K562 (cell line): ENCODE data around the gene PRRT1. TPM values are rescaled to one million over a fixed set of nuclear protein-coding genes. Genes with fewer than 3 reads are reported as not detected.

Experiments
- ATAC-seq: fragments of 200-7000 bp; cut with Tn5 transposase; 3 replicates; pipeline ENCODE4 v1.9.1; 2020; ENCODE audit warnings: moderate library complexity
- BruUV-seq: library from RNA; stranded (reverse); fragments of 400-500 nt; replicated peaks from 2 replicates; lab custom pipeline; 2021; lab: Mats Ljungman, UMichigan
- CTCF ChIA-PET: fragments of 300-600 bp; formaldehyde crosslinking; extraction: SDS; loops from one replicate; lab custom pipeline; 2021; ENCODE audit warnings: low intra/inter-chr PET ratio; lab: Yijun Ruan, JAX
- POLR2A ChIA-PET: fragments of 300-600, 350-650 bp; sonication (Branson Sonifier 250); formaldehyde crosslinking; extraction: SDS; loops from one replicate; lab custom pipeline; 2021; ENCODE audit warnings: antibody characterized with exemption, inconsistent platforms; lab: Yijun Ruan, JAX
- DNase-seq, 4 experiments: peaks; one replicate each; pipeline versions ENCODE4 v3.0.0 to v3.0.0-alpha.2; 2011 to 2018; ENCODE audit warnings: low spot score in 3 of 4, mixed read lengths in 3 of 4; ENCODE audit errors: extremely low read depth in 1 of 4
- FAIRE-seq: peaks from 2 replicates; lab custom pipeline; 2011; peaks lifted over from hg19 to GRCh38; lab: Jason Lieb, UNC
- H2AFZ ChIP-seq: 2 replicates; pipeline ENCODE4 v1.6.0; 2011; ENCODE audit warnings: low read depth, low read length, control low read depth, inconsistent platforms
- H3K27ac ChIP-seq: fragments of 200-600 bp; 3 replicates; pipeline ENCODE4 v1.8.0; 2011; ENCODE audit warnings: low read depth, mild to moderate bottlenecking, control low read depth, inconsistent platforms, low read length, moderate library complexity, mixed read lengths; ENCODE audit errors: extremely low read depth
- H3K27me3 ChIP-seq, 2 experiments: fragments of 300-600 bp in 1 of 2; 2 replicates in 1 of 2; 3 replicates in 1 of 2; pipeline versions ENCODE4 v1.6.0 to v1.8.0; 2011; ENCODE audit warnings: inconsistent platforms in 2 of 2, low read length in 2 of 2, mild to moderate bottlenecking in 1 of 2, mixed read lengths in 1 of 2, moderate library complexity in 1 of 2; ENCODE audit not compliant: control insufficient read depth in 2 of 2, insufficient read depth in 2 of 2
- H3K36me3 ChIP-seq: fragments of 300-600 bp; 3 replicates; pipeline ENCODE4 v1.8.0; 2011; ENCODE audit warnings: mild to moderate bottlenecking, low read length, inconsistent platforms; ENCODE audit not compliant: control insufficient read depth, insufficient read depth
- H3K4me1 ChIP-seq, 2 experiments: fragments of 200-600 bp in 1 of 2; replicated peaks in 1 of 2; 2 replicates in 1 of 2; 3 replicates in 1 of 2; pipeline versions ENCODE4 v1.5.1 to v1.8.0; 2011; ENCODE audit warnings: inconsistent platforms in 2 of 2, low read length in 2 of 2, mild to moderate bottlenecking in 1 of 2, mixed read lengths in 1 of 2, moderate library complexity in 1 of 2; ENCODE audit not compliant: control insufficient read depth in 2 of 2, insufficient read depth in 2 of 2
- H3K4me2 ChIP-seq: 2 replicates; pipeline ENCODE4 v1.6.1; 2011; ENCODE audit warnings: low read length, control low read depth, inconsistent platforms, mixed read lengths; ENCODE audit not compliant: insufficient read depth
- H3K4me3 ChIP-seq: fragments of 200-600 bp; sonication (generic), shearing (Covaris generic); 2 replicates; pipeline ENCODE4 v1.5.1; 2016; ENCODE audit warnings: control low read depth, inconsistent platforms
- H3K79me2 ChIP-seq: fragments of 200-600 bp; 3 replicates; pipeline ENCODE4 v1.8.0; 2011; ENCODE audit warnings: low read length, inconsistent platforms; ENCODE audit not compliant: control insufficient read depth, insufficient read depth
- H3K9ac ChIP-seq, 2 experiments: 2 replicates each; pipeline versions ENCODE4 v1.6.0 to v1.6.1; 2011; ENCODE audit warnings: low read depth in 2 of 2, low read length in 2 of 2, control low read depth in 1 of 2, inconsistent platforms in 1 of 2, mild to moderate bottlenecking in 1 of 2, mixed read lengths in 1 of 2; ENCODE audit not compliant: insufficient read depth in 1 of 2
- H3K9me1 ChIP-seq: one replicate; pipeline ENCODE4 v1.6.0; 2011; ENCODE audit warnings: inconsistent platforms, mild to moderate bottlenecking, low read length, moderate library complexity; ENCODE audit not compliant: control insufficient read depth, insufficient read depth
- H3K9me3 ChIP-seq: replicated peaks from 2 replicates; pipeline ENCODE4 v1.5.1; 2011; ENCODE audit warnings: low read depth, low read length, inconsistent platforms; ENCODE audit not compliant: control insufficient read depth, insufficient read depth
- H4K20me1 ChIP-seq: replicated peaks from 2 replicates; pipeline ENCODE4 v1.6.1; 2011; ENCODE audit warnings: low read length, inconsistent platforms, mixed read lengths; ENCODE audit not compliant: control insufficient read depth, insufficient read depth
- CBX1 ChIP-seq: sonication (generic); IDR thresholded peaks from 2 replicates; pipeline ENCODE4 v1.6.1; 2016; ENCODE audit warnings: antibody characterized with exemption, low read depth, mild to moderate bottlenecking
- CBX2 ChIP-seq: fragments of 200-600 bp; sonication (generic); IDR thresholded peaks from one replicate; pipeline ENCODE4 v1.6.1; 2012; ENCODE audit warnings: mild to moderate bottlenecking, low read length, inconsistent platforms; ENCODE audit not compliant: insufficient read depth, poor library complexity, severe bottlenecking
- CREB3L1 ChIP-seq: fragments of 450-650 bp; IDR thresholded peaks from 2 replicates; pipeline ENCODE4 v1.6.1; 2014; ENCODE audit warnings: low read depth, mild to moderate bottlenecking, moderate library complexity, borderline replicate concordance
- FOS ChIP-seq: IDR thresholded peaks from 3 replicates; pipeline ENCODE4 v1.6.1; 2011; ENCODE audit not compliant: insufficient read length; ENCODE audit errors: extremely low read depth
- KLF1 ChIP-seq: fragments of 450-650 bp; IDR thresholded peaks from 2 replicates; pipeline ENCODE4 v1.6.1; 2016; ENCODE audit warnings: missing genetic modification characterization, missing compliant biosample characterization
- KLF10 ChIP-seq: fragments of 250-450 bp; sonication (Bioruptor Pico); IDR thresholded peaks from 2 replicates; pipeline ENCODE4 v1.6.1; 2021; ENCODE audit warnings: matching md5 sums
- MED1 ChIP-seq: sonication (generic); formaldehyde crosslinking; IDR thresholded peaks from 2 replicates; pipeline ENCODE4 v1.8.1; 2023; ENCODE audit warnings: missing genetic modification reagents, borderline replicate concordance
- NFRKB ChIP-seq: fragments of 450-650 bp; IDR thresholded peaks from 2 replicates; pipeline ENCODE4 v1.6.1; 2016; ENCODE audit warnings: low read depth
- RBBP5 ChIP-seq: fragments of 200-600 bp; sonication (generic); IDR thresholded peaks from 2 replicates; pipeline ENCODE4 v1.6.1; 2012; ENCODE audit warnings: borderline replicate concordance, mild to moderate bottlenecking, low read length, control low read depth, inconsistent platforms; ENCODE audit not compliant: insufficient read depth, poor library complexity, severe bottlenecking
- RBM17 ChIP-seq: fragments of 200-400 bp; formaldehyde crosslinking; IDR thresholded peaks from 2 replicates; pipeline ENCODE4 v1.6.1; 2017; ENCODE audit warnings: low read depth, mild to moderate bottlenecking, low read length, borderline replicate concordance
- SETDB1 ChIP-seq: IDR thresholded peaks from one replicate; pipeline ENCODE4 v1.6.1; 2012; ENCODE audit warnings: low read length, control low read depth, inconsistent platforms
- SRF ChIP-seq, 2 experiments: fragments of 250-450, 450-650 bp in 1 of 2; sonication (Bioruptor Pico) in 1 of 2; sonication (generic) in 1 of 2; formaldehyde crosslinking; IDR thresholded peaks; 2 replicates each; pipeline versions ENCODE4 v1.5.0 to v1.5.1; 2020 to 2022; ENCODE audit warnings: mild to moderate bottlenecking in 1 of 2, missing genetic modification reagents in 1 of 2
- SRSF9 ChIP-seq: fragments of 200-400 bp; formaldehyde crosslinking; IDR thresholded peaks from 2 replicates; pipeline ENCODE4 v1.6.1; 2017; ENCODE audit warnings: low read depth, low read length, borderline replicate concordance
- TAF7 ChIP-seq: fragments of 450-650 bp; IDR thresholded peaks from 2 replicates; pipeline ENCODE4 v1.6.1; 2016; ENCODE audit warnings: missing genetic modification characterization, missing compliant biosample characterization
- TCF3 ChIP-seq: sonication (generic); formaldehyde crosslinking; IDR thresholded peaks from 2 replicates; pipeline ENCODE4 v1.4.0; 2020; ENCODE audit warnings: mild to moderate bottlenecking, missing genetic modification reagents
- ZNF140 ChIP-seq: fragments of 250-450 bp; sonication (Bioruptor Pico); IDR thresholded peaks from 2 replicates; pipeline ENCODE4 v1.8.0; 2021; ENCODE audit warnings: moderate library complexity, mild to moderate bottlenecking, inconsistent platforms
- ZNF23 ChIP-seq: fragments of 250-450 bp; sonication (Bioruptor Pico); IDR thresholded peaks from 2 replicates; pipeline ENCODE4 v1.4.0; 2020; ENCODE audit warnings: mild to moderate bottlenecking
- ZNF586 ChIP-seq: fragments of 450-650 bp; formaldehyde crosslinking; conservative IDR thresholded peaks from 2 replicates; pipeline ENCODE4 v1.4.0; 2020; ENCODE audit warnings: mild to moderate bottlenecking, moderate library complexity
- WGBS: fragments of 100-300 bp; shearing (Covaris generic); methylation state at CpG from one replicate; pipeline ENCODE4 v1.1.6; 2016; ENCODE audit warnings: low coverage, mixed read lengths; ENCODE audit not compliant: insufficient coverage; ENCODE audit errors: missing lambda C conversion rate; 5-methylcytosine and 5-hydroxymethylcytosine counted together
- in situ Hi-C: fragments of 300-500 bp; cut with MboI; formaldehyde crosslinking; loops from 4 replicates; pipeline ENCODE4 v1.15.0; 2018; ENCODE audit warnings: inconsistent platforms, mixed read lengths
- intact Hi-C: fragments of 100-400 bp; cut with micrococcal nuclease; formaldehyde crosslinking; loops from 2 replicates; pipeline ENCODE4 v1.14.2; 2022
- polyA plus RNA-seq, 8 experiments: library from polyadenylated mRNA; depleted of rRNA in 4 of 8; stranded (reverse) in 5 of 8; unstranded in 3 of 8; fragments of >200 nt; fragmentation: Nextera tagmentation in 2 of 8; fragmentation: Illumina TruSeq in 1 of 8; extraction: Ambion mirVana in 2 of 8; extraction: Trizol in 1 of 8; gene quantifications; 2 replicates each; pipeline versions ENCODE4 v1.2.1 to v1.2.3, GENCODE V29; 2011 to 2014; ENCODE audit warnings: inconsistent platforms in 1 of 8, missing spikeins in 1 of 8
- total RNA-seq, 7 experiments: library from RNA; depleted of rRNA in 6 of 7; stranded (reverse); fragments of >200 nt in 6 of 7; fragmentation: Illumina TruSeq in 2 of 7; extraction: Trizol in 2 of 7; gene quantifications; 2 replicates each; pipeline versions ENCODE4 v1.2.1 to v1.2.3, GENCODE V29; 2011 to 2021; ENCODE audit warnings: low replicate concordance in 1 of 7

The PRRT1 gene
- total and polyA plus RNA-seq, 9 of the 15 experiments (the other 6 are each of a cell fraction or from before 2014, with no cell fraction given): 0.14 to 3.5 (median 0.41) TPM

- no peak for TF ChIP-seq CREB3L1
- no peak for TF ChIP-seq ZNF23
- TF ChIP-seq KLF10 (CRISPR knock-in tag): no peak
- TF ChIP-seq, all 486 proteins: peak for 91
Measured at GRCh38 chr6:32178547-32179440, 27.1 kb upstream of the PRRT1 start (continued).

- FAIRE-seq (peak; percentile 100), ATAC-seq (peak; percentile 85), DNase-seq (peak; percentile 95 to 100 (median 97))
- Histone ChIP-seq H3K27ac (peak within 1 kb of the TSS; percentile 94), H4K20me1 (no peaks in the 10 kb centered on the region), H3K4me2 (peak within 1 kb of the TSS; percentile 100), H3K4me1 (peaks cover 40 to 65% of the 10 kb centered on the region in 2 experiments), H3K36me3 (peaks cover 48% of the 10 kb centered on the region; the same call in 2 of the 3 replicates), H3K27me3 (no peaks in the 10 kb centered on the region), H3K9me3 (no peaks in the 10 kb centered on the region), H3K9me1 (peaks cover 7% of the 10 kb centered on the region), H3K4me3 (peak within 1 kb of the TSS; percentile 88), H3K79me2 (peaks cover 76% of the 10 kb centered on the region), H3K9ac (peak within 1 kb of the TSS; percentile 86 to 91), H2AFZ (peak within 1 kb of the TSS; percentile 92)
- ChIA-PET POLR2A (interaction anchor here (0.5 to 4.5 kb wide), 20 partner anchors 9 to 371 kb away, joined by 3 to 30 read pairs (median 4); partner anchors contain the start of genes ATF6B, EGFL8, LSM2 and PBX2), CTCF (no interaction called here)
- intact Hi-C loops (loop anchor here (2.0 to 10.0 kb wide), 4 partner anchors 47 to 513 kb away; partner anchors contain the start of genes C6orf47, CSNK2B, FKBPL and GPANK1), in situ Hi-C loops (no loop called here)
- WGBS: under 1% methylated on average over 33 of the region's 33 CpGs
- BruUV-seq: no TSS peak
- TF ChIP-seq ZNF586: no peak
- TF ChIP-seq TAF7 (tag): no peak
- no peak for TF ChIP-seq ZNF140 (CRISPR knock-in tag)
- TF ChIP-seq SETDB1: no peak
- TF ChIP-seq FOS: peak; percentile 98
- no peak for TF ChIP-seq TCF3 (CRISPR knock-in tag)
- no peak for TF ChIP-seq RBBP5
- no peak for TF ChIP-seq CBX1
- no peak for TF ChIP-seq NFRKB
- TF ChIP-seq KLF1 (tag): no peak
- TF ChIP-seq SRSF9: no peak
- TF ChIP-seq RBM17: no peak
- TF ChIP-seq SRF (CRISPR knock-in tag; IDR thresholded peaks at IDR 0.05): no peak
- TF ChIP-seq CBX2: no peak
- TF ChIP-seq MED1 (CRISPR knock-in tag): no peak
Measured at GRCh38 chr6:32177788-32178546, 26.2 kb upstream of the PRRT1 start, which contains the start of gene RNF5. Gene RNF5 (plus strand): TSS chr6:32178405. CDS start chr6:32178512, 107 bp downstream.
